ENCODE measurements around the gene LARP4B.
A peak's percentile ranks its signal among the peaks of the same experiment; 100 is the strongest.

Gene LARP4B

DNA sequence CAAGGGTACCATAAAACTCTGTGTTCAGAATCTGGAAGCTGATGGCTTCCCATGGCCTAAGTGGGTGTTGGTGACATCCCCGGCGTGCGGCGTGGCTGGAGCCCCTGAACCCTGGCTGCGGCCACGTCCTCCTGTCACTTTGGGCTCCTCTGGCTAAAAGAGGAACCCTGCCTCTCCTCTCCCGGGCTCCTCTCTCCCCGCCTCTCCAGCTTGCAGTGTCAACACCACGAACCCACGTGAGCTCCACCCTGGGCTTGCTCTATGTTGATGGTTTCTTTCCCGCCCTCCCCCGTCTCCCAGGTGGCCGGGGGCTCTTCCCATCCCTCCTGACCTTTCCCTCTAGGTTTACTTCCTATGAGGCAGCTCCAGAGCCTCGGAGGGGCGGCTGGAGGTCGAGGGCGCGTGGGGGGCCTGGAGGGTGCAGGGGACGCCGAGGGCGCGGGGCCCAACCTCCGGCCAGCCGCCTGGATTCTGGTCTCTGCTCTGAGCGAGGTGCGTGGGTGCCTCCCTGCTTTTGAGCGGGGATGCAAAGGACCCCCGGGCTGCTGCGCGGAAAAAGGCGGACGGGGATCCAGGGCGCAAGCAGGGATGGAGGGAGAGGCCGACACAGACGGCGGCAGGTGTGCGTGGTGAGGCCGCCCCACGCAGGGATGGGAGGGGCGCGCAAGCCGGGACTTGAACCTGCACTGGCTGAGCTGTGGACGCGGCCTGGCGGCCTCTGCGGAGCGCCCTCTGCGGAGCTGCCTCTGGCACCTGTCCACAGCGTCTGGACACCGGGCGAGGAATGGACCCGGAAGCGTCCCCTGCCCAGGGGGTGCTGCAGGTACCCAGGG is 126.5 kb downstream of the LARP4B start:
- no peak for DNase-seq

DNA sequence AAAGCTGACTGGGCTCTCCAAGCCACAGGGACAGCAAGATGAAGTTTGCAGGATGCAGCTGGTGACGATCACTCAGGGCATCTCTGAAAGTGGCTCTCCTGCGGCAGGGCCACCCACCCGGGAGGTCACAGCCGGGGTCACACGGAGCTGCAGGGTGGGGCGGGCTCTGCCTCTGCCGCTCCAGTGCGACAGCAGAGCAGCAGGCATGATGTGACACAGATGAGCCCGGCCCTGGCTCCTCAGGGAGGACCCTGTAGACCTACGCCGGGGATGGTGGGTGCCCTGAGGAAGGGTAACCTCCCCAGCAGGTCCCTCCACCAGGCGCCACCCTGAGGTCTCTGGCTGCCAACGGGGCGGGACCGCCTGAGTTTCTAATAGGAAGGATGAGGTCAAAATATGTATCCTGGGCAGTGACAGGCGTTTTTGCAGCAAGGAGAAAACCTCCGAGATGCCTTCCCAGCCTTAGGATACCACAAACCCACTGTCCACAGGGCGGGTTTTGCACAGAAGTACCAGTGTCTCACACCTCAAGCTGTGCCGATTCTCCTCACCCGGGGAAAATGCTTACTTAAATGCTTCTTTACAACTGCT is 127.2 kb downstream of the LARP4B start:
- no peak for DNase-seq

DNA sequence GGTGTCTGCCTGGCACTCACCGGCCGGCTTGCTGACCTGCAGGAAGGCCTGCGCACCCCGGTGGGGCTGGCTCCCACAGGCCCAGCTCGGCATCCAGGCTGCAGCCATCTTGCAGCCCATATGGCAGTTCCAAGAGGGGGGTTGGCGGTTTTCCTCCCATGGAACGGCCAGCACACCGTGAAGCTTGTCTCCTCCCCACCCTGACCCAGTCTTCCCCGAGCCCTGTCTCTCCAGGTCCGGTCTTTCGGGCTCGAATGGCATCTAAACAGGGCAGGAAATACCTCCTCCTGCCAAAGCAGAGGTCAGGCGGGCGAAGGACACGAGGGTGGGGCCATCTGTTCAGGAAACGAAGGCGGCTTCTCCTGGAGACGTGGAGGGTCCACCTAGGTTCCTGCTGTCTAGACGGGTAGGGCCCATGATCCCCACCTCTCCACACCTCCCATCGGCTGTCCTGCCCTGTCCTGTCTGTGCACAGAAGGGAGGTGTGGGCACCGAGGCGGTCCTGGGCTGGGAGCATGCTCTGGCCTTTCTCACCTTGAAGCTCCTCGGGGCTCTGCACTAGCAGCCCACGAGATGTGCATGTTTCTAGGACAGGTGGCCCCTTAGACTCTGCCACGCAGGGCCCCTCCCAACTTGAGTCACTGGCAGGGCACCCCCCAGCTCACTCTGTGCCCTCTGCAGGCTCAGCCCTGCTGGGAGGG is 128.3 kb downstream of the LARP4B start:
- no peak for DNase-seq

DNA sequence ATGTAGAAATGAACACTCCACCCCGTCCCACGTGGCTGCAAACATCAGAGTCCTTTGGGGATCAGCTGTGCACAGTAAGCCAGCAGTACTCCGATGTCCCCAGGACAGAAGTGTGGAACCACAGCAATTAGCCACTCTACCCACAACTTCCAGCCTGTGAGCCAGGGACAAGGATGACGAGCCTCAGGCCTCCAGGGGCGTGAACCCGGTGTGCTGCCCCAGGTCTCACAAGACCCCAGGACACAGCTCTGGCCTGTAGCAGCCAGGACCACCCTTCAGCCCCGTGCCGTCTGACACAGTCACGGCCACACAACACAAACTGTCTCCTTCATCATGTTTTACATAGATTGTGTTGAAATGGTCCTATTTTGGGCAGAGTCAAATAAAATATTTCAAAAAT is 129.0 kb downstream of the LARP4B start:
- no peak for DNase-seq

DNA sequence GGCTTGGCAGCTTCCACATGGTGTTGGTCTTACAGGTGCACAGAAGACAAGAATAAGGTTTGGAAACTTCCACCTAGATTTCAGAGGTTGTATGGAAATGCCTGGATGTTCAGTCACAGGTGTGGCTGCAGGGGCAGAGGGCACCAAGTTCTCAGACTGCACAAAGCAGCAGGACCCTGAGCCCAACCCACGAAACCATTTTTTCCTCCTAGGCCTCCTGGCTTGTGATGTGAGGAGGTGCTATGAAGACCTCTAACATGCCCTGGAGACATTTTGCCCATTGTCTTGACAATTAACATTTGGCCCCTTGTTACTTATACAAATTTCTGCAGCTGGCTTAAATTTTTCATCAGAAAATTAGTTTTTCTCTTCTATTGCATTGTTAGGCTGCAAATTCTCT is 134.3 kb downstream of the LARP4B start:
- no peak for DNase-seq

DNA sequence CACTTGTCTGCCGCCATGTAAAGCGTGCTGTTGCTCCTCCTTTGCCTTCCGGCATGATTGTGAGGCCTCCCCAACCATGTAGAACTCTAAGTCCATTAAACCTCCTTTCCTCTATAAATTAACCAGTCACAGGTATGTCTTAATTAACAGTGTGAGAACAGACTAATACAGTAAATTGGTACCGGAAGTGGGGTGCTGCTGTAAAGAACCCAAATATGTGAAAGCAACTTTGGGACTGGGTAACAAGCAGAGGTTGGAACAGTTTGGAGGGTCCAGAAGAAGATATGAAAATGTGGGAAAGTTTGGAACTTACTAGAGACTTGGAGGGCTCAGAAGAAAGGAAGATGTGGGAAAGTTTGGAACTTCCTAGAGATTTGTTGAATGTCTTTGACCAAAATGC is 135.3 kb downstream of the LARP4B start:
- DNase-seq = no peak

DNA sequence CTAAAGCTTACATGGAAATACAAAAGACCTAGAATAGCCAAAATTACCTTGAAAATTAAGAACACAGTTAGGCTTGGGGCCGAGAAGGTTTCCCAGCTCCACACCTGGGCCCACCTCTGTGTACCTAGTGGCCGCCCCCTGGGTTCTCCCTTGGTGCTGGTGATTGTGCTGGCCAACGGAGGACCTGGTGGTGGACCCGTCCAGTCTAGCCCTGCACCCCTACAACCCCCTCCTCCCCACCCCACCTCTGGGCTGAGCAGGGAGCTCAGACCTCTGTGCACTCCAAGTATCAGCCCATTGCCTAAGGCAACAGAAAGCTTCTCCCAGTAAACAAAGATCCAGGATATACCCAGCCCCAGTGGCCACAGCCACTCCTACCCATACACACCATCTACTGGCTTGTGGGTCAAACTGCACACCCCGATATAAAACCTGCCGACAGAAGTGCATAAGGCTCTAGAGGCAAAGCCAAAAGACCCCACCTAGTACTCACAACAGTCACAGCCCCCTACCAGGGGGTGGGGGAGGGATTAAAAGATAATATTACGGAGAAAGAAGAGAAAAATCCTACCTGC is 137.0 kb downstream of the LARP4B start:
- peak; percentile 28 for DNase-seq

DNA sequence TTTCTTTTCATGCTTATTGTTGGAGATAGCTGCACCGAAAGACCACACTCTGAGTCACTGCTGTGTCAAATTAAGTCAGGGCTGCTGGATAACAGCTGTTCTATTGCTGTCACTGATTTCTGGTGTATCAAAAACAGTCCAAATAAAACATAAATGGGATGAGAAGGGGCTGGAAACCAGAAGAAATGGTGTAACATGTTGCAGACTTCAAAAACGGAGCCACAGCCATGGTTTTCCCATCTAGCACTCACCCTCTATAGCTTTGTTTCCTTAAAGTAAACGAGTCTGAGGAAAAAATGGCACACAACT is 138.8 kb downstream of the LARP4B start:
- DNase-seq = peak; percentile 3

DNA sequence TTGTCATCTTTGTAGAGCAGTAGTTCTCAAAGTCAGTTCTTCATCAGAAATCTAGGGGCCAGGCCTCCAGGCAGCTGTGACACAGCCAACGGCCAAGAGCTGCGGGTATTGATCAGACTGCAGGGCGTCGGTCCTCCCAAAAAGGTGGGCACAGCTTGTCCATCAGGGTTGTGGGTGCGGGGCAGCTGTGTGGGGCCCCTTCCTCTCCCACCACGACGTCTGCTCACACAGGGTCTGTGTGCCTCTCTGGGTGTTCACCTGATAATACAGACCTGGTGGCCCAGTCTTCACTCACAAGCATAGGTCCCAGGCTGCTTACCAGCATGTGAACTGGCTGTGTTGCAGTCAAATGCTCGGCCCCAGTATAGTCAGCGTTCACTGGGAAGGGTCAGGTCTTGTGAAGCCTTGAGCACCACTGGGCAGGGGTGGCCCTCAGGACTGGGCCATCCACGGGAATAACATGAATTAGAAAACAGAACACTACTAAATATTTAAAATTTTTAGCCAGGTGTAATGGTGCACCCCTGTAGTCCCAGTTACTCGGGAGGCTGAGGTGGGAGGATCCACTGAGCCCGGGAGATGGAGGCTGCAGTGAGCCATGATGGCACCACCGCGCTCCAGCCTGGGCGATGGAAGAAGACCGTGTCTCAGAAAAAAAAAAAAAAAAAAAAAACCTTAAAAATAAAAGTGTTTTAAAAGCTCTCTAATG is 139.3 kb downstream of the LARP4B start:
- DNase-seq = peak; percentile 18

DNA sequence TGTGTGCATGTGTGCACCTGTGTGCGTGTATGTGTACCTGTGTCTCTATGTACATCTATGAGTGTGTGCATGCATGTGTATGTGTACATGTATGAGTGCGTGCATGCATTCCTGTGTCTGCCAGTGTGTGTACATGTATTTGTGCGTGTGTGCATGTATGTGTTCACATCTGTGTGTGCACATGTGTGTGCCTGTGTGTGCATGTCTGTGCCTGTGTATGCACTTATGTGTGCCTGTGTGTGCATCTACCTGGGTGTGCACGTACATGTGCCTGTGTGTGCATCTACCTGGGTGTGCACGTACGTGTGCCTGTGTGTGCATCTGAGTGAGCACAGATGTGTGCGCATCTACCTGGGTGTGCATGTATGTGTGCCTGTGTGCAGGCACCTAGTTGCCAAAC is 139.9 kb downstream of the LARP4B start:
- DNase-seq = peak; percentile 1

DNA sequence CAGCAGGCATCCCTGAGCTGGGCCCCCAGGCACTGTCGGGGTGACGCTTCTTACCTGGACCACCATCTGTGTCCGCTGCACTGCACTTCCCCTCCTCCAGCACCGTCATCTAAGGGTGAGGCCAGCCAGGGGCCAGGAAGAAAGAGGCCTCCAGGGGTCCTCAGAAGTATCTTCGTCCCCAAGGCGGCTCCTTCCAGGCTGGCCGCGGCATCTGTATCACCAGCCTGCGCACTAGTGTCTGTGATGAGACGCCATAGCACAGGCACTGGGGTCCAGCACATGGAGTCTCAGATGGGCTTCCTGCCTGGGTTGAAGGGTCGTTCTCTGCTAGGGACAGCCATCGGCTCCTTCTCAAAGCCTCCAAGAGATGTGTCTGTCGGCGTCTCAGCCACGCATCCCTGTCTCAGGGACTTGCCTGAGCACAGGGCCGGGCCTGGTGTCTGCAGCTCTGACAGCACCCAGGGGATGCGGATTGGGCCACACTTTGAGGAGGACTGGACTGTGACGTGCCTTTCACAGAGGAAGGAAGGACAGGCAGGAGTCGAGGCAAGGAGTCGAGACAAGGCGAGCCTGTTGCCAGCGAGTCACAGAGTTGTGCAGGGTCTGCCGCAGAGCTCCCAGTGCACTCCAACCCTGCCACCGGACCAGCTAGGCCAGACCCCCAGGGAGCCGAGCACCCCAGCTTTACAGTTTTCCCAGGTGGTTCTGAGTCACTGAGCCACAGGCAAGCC is 140.5 kb downstream of the LARP4B start:
- peak; percentile 11 for DNase-seq

DNA sequence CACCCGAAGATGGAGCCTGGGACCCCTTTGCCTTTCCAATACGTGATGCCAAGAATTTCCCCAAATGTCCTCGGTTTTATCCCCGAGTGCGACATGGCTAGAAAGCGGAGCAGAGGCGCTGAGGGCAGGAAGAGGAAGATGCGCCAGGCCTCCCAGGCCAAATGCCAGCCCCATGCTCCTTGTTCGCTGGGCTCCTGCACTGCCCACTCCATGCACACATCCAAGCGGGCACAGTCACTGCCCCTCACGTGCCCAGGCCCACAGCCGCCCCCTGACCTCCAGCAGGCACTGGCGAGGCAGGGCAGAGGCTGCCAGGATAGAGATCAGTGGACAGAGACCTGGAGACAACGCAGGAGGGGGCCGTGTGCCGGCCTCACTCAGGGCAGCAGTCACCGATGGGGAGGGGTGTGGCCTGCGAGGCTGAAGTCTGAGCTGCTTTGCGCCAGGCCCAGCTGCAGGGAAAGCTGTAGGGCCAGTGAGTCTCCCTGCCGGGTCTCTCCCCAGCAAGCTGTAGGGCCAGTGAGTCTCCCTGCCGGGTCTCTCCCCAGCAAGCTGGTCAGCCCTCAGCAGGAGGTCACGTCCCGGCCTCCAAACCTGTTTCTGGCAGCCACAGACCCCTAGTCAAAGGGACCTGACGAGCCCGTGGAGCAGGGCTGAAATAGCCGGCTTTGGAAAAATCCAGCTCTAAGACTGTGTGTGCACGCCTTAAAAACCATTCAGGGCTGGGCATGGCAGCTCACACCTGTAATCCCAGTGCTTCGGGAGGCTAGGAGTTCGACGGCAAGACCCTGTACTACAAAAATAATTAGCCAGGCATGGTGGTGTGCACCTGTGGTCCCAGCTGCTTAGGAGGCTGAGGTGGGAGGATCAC is 141.4 kb downstream of the LARP4B start:
- peak; percentile 9 for DNase-seq

DNA sequence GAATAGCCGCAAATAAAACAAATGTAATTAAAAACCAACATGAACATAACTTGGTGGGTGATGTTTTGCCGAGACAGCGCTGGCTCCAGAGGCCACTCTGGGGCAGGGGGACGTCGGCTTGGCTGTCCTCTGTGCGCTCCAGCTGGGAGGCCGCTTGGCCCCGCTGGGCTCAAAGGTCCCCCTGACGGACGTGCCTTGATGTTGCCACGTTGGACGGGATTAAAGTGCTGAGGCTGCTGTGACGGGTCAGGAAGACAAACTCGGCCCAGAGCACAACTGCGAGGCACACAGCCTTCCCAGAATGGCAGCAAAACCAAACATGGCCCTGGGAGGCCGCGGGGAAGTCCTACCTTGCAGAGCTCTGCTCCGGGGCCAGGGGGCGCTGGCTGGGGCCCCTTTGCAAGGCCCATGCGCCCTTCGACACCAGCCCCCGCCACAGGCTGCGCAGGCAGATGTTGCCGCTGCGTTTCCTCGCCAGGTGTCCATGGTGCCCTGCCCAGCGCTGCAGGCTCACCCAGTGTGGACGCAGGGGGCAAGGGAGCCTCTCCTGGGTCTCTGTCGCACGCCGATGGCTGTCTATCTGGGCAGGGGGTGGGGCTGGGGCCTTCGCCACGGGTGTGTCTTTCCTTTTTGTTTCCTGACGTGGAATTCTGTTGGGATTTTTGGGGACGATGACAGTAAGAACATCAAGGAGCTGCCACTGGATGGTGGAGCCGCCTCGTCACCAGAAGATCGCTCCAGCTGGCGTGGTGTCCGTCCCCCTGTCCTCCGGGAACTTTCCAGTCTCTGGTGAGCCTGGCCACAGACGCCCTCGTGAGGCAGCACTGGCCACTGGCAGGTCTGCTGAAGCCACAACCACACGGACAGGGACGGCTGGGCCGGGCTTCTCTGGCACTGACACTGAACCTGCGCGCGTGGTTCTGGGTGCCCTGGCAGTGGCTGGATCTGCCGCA is 142.4 kb downstream of the LARP4B start:
- DNase-seq = peak; percentile 96

DNA sequence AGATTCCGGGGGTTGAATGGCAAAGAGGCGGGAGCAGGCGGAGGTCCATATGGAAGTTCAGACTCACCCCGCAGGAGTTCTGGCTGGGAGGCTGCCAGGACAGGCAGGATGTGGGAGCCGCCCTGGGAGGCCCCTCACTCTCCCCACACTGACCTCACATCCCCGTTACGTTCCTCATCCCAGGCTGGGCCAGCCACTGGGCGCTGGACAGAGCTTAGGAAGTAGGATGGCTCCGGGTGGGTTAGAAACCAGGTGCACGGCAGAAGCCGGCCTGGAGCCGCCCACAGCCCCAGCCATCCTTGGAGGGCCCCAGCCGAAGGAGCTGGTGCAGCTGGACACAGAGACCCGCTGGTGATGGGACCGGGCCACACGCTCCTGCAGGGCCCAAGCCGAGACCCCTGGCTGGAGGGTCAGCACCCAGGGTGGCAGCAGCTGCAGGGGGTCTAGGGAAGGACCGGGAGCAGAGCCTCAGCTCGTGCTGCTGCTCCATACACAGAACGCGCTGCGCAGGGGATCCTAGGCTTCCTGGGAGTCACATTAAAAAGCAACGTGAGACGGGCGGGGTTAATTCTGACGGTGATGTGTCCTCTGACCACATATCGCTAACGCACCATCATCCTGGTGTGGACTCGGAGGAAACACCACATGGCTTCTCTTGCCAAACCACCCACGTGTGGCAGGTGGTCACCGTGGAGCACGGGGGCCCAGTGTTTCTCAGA is 143.4 kb downstream of the LARP4B start:
- peak; percentile 7 for DNase-seq

DNA sequence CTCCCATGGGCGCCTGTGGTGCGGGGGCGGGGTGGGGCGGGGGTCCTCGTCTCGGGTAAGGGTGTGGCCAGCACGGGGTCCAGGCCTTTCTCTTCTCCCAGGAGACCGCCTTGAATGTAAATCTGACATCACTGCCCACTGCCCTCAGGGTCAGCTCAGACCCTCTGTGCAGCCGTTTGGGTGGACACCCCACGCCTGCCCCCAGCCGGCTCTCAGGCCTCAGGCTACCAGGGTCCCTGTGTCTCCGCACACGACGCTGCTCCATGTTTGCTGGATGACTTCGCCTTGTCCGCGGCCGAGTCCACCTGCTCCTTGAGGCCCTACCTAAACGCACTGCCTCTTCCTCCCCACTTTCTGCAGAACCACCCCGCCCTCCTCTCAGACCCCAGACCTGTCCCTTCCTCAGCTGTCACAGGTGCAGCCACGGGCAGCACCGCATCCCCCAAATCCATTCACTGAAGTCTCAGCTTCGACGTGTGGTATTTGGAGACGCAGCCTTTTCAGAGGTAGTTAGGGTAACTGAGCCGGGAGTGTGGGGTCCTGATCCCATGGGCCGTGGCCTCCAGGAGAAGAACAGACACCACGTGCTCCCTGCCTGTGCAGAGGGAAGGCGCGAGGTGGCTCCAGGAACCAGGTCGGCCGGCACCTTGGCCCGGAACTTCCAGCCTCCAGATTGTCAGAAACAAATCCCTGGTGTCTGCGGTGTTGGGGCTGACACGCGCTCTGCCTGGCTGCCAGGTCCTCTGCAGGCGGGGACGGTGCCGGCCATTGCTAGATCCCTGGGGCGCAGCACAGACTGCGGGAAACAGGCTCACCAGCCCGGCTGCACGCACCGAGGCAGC is 144.7 kb downstream of the LARP4B start:
- DNase-seq = peak; percentile 5

DNA sequence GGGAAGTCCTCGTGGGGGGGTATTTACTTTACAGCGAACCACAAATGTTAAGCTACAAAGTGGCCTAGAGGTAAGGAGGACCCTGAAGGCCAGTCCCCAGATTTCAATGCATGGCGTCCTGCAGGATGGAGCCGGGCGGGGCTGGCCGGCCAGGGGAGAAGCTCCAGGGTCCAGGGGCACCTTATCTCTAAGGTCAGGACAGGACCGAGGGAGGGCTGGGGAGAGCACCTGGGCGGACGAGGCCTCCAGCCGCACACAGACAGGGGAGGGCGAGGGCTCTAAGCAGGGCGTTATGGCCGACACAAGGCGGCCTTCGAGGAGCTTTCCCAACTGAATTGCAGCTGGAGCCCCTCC is 145.7 kb downstream of the LARP4B start:
- DNase-seq = no peak

DNA sequence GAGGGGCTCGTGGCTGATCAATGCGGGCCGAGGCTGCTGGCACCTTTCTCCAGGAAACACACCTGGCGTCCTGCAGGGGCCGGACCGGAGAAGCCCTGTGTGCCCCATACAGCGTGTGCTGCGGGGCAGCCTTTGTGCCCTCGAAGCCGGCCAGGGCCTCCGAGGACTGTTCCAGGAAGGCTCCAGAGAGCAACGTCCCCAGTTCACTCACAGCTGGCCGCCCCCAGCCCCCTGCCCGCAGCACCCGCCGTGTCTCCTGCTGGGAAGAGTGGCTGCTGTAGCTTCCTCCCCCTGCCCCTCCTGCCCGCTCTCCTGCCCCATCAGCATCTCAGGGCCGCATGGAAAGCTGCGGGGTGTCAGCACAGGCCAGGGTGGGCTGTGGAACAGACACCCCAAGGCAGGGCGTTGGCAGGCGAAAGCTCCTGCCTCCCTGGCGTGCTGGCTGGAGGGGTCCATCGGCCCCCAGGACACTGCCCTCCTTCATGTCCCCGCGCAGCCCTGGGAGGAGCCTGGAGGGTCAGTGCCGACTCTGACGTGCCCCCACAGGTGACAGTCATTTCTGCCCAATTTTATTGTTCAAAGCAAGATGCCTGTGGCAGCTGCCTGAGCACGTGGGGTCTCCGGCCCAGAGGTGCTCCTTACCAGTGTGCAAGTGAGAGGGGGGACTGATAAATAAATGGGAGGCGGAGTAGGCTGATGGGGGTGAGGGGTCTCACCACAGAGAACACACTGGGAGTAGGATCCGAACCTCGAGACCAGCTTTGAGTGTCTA is 146.2 kb downstream of the LARP4B start:
- DNase-seq = peak; percentile 11
